Panc1 (cell line): ENCODE measurements around the gene GEN1. TPM values are rescaled to one million over a fixed set of nuclear protein-coding genes. Genes with fewer than 3 reads are reported as not detected.

Experiments used
- ATAC-seq: fragments of 200-7000 bp; cut with Tn5 transposase; 2 replicates; pipeline ENCODE4 v1.9.1; 2020; ENCODE audit warnings: mild to moderate bottlenecking, moderate library complexity
- BruUV-seq: library from RNA; stranded (reverse); fragments of 400-500 nt; replicated peaks from 2 replicates; lab custom pipeline; 2021; lab: Mats Ljungman, UMichigan
- CTCF ChIA-PET: fragments of 300-600 bp; sonication (Branson Sonifier 250); formaldehyde crosslinking; loops from one replicate; lab custom pipeline; 2022; ENCODE audit warnings: antibody characterized with exemption; lab: Charles Lee
- POLR2A ChIA-PET: fragments of 300-600 bp; sonication (Branson Sonifier 250); formaldehyde crosslinking; loops from one replicate; lab custom pipeline; 2022; ENCODE audit warnings: antibody characterized with exemption; lab: Charles Lee
- DNase-seq: peaks from one replicate; pipeline ENCODE4 v3.0.0-alpha.2; 2010; ENCODE audit warnings: low read depth, low spot score
- H3K27ac ChIP-seq: 2 replicates; pipeline ENCODE4 v1.5.1; 2011; ENCODE audit warnings: mild to moderate bottlenecking, low read length, inconsistent platforms
- H3K27me3 ChIP-seq: fragments of 200-500 bp; sonication (Bioruptor generic); 2 replicates; pipeline ENCODE4 v1.6.0; 2014; ENCODE audit warnings: low read length, inconsistent platforms; ENCODE audit not compliant: control insufficient read depth, insufficient read depth
- H3K36me3 ChIP-seq: fragments of 200-500 bp; sonication (Bioruptor generic); 2 replicates; pipeline ENCODE4 v1.5.1; 2014; ENCODE audit warnings: inconsistent platforms, mild to moderate bottlenecking, low read length, moderate library complexity; ENCODE audit not compliant: control insufficient read depth, insufficient read depth
- H3K4me1 ChIP-seq: 2 replicates; pipeline ENCODE4 v1.5.1; 2011; ENCODE audit warnings: inconsistent platforms, mild to moderate bottlenecking, low read length, moderate library complexity; ENCODE audit not compliant: control insufficient read depth, insufficient read depth
- H3K4me3 ChIP-seq, 2 experiments: 2 replicates each; pipeline ENCODE4 v1.5.1; 2011 to 2012; ENCODE audit warnings: low read depth in 2 of 2, low read length in 2 of 2, mild to moderate bottlenecking in 2 of 2, inconsistent platforms in 1 of 2, moderate library complexity in 1 of 2
- H3K9me3 ChIP-seq: fragments of 200-500 bp; sonication (Bioruptor generic); 2 replicates; pipeline ENCODE4 v1.5.1; 2014; ENCODE audit warnings: low read depth, mild to moderate bottlenecking, inconsistent platforms, low read length, moderate library complexity; ENCODE audit not compliant: control insufficient read depth, insufficient read depth
- CTCF ChIP-seq: fragments of 450-650 bp; IDR thresholded peaks from 2 replicates; pipeline ENCODE4 v1.5.1; 2017; ENCODE audit warnings: mild to moderate bottlenecking
- POLR2AphosphoS5 ChIP-seq: IDR thresholded peaks from 2 replicates; pipeline ENCODE4 v1.6.1; 2012; ENCODE audit warnings: mild to moderate bottlenecking, low read depth, low read length, moderate library complexity
- SIN3A ChIP-seq: IDR thresholded peaks from 2 replicates; pipeline ENCODE4 v1.6.1; 2012; ENCODE audit warnings: low read depth, mild to moderate bottlenecking, low read length, moderate library complexity, borderline replicate concordance; ENCODE audit not compliant: insufficient read depth
- TCF7L2 ChIP-seq: IDR thresholded peaks from 2 replicates; pipeline ENCODE4 v1.6.1; 2011; ENCODE audit warnings: mild to moderate bottlenecking, low read depth, low read length, inconsistent platforms
- in situ Hi-C: cut with HindIII; loops from 2 replicates; pipeline ENCODE4 v1.10.0; 2016; ENCODE audit warnings: low sequenced_read_pairs, low pct_unique_long_range_greater_than_20kb
- intact Hi-C: fragments of 100-400 bp; cut with micrococcal nuclease; formaldehyde crosslinking; loops from one replicate; pipeline ENCODE4 v1.10.0; 2022; ENCODE audit not compliant: unreplicated experiment
- total RNA-seq: library from RNA; stranded (reverse); gene quantifications from one replicate; pipeline ENCODE4 v1.2.1, GENCODE V29; 2021; ENCODE audit not compliant: unreplicated experiment
- TF ChIP-seq, protein P1 (sequence below), 2 experiments: IDR thresholded peaks; 2 replicates each; pipeline ENCODE4 v1.6.1; 2011 to 2012; ENCODE audit warnings: low read depth in 2 of 2, control low read depth in 1 of 2, low read length in 1 of 2, mild to moderate bottlenecking in 1 of 2, moderate library complexity in 1 of 2; ENCODE audit not compliant: insufficient read depth in 1 of 2

GEN1 gene
- total RNA-seq, 1 experiment from 2014 or later, result 24.0 TPM

- ATAC-seq (no peak), DNase-seq (no peak)
- intact Hi-C loops (no loop called here), in situ Hi-C loops (no loop called here)
- Histone ChIP-seq H3K27ac (no peak overlapping the region), H3K4me3 (no peak overlapping the region), H3K27me3 (no peaks in the 10 kb centered on the region), H3K36me3 (peaks cover 53% of the 10 kb centered on the region), H3K9me3 (no peaks in the 10 kb centered on the region), H3K4me1 (no peaks in the 10 kb centered on the region)
- TF ChIP-seq POLR2AphosphoS5, result no peak
- no peak for TF ChIP-seq CTCF
- TF ChIP-seq SIN3A, result no peak
- POLR2A ChIA-PET, result interaction anchor here (0.8 kb wide), 1 partner anchor 45 kb away, joined by 4 read pairs; the partner anchor contains the start of genes GEN1 and SMC6
- BruUV-seq, result no TSS peak
- CTCF ChIA-PET, result no interaction called here
Measured at GRCh38 chr2:17708501-17708900, 45.4 kb upstream of the GEN1 start.

DNA sequence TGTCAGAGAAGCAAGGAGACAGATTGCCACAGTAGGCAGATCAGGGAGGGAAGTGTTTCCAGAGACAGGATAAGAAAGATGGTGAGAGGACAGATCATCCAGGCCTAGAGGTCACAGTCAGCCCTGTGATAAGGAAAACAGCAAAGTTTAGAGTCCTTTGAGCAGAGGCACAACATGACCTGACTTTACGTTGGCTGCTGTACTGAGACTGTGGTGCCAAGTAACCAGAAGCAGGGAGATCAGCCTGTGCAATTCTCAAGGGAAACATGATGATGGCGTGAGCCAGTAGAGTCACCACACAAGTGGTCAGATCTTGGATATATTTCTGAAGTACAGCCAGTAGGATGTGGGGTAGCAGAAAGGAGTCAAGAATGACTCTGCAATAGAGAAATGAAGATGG is 44.0 kb upstream of the GEN1 start:
- no peak overlapping the region for H3K27ac ChIP-seq
- ATAC-seq, result no peak
- BruUV-seq, result no TSS peak
- TF ChIP-seq TCF7L2 (no peak), CTCF (no peak), POLR2AphosphoS5 (no peak), SIN3A (no peak)
- TF ChIP-seq, protein P1, sequence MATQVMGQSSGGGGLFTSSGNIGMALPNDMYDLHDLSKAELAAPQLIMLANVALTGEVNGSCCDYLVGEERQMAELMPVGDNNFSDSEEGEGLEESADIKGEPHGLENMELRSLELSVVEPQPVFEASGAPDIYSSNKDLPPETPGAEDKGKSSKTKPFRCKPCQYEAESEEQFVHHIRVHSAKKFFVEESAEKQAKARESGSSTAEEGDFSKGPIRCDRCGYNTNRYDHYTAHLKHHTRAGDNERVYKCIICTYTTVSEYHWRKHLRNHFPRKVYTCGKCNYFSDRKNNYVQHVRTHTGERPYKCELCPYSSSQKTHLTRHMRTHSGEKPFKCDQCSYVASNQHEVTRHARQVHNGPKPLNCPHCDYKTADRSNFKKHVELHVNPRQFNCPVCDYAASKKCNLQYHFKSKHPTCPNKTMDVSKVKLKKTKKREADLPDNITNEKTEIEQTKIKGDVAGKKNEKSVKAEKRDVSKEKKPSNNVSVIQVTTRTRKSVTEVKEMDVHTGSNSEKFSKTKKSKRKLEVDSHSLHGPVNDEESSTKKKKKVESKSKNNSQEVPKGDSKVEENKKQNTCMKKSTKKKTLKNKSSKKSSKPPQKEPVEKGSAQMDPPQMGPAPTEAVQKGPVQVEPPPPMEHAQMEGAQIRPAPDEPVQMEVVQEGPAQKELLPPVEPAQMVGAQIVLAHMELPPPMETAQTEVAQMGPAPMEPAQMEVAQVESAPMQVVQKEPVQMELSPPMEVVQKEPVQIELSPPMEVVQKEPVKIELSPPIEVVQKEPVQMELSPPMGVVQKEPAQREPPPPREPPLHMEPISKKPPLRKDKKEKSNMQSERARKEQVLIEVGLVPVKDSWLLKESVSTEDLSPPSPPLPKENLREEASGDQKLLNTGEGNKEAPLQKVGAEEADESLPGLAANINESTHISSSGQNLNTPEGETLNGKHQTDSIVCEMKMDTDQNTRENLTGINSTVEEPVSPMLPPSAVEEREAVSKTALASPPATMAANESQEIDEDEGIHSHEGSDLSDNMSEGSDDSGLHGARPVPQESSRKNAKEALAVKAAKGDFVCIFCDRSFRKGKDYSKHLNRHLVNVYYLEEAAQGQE (IDR thresholded peaks at IDR 0.05; ENCODE audit: insufficient read depth in 1 of 2, low read depth in 2 of 2, low read length in 1 of 2), result no peak
- DNase-seq, result no peak
- in situ Hi-C loops (no loop called here), intact Hi-C loops (no loop called here)
- H3K36me3 ChIP-seq, result peaks cover 46% of the 10 kb centered on the region
- no peaks in the 10 kb centered on the region for H3K9me3 ChIP-seq
- H3K4me1 ChIP-seq, result no peaks in the 10 kb centered on the region
- ChIA-PET POLR2A (no interaction called here), CTCF (no interaction called here)
- no peak overlapping the region for H3K4me3 ChIP-seq
- H3K27me3 ChIP-seq, result no peaks in the 10 kb centered on the region
